Measurements from ENCODE around the gene SCRN3.

SCRN3 gene

DNA sequence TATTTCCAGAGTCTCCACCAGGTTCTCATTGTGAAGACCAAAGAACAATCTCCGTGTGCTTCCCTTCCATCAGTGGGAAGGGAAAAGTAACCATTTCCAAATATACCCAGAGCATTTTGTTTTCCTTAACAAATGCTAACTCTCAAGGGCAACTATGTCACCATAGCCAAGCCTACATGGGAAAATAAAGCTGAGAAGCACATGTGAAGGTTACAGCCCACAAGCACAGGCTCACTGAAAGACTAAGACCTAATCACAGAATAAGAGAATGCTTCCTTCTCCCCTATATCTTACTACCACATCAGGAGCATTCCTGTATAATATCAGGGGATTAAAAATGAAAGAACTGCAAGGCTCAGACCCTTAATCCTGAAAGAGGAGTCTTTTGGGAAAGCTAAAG, 32.6 kb upstream of the SCRN3 start:
- no peak for TF ChIP-seq FOXP2 (optimal IDR thresholded peaks at IDR 0.05; ENCODE audit: borderline replicate concordance, extremely low read depth, extremely low read length, insufficient read depth)
- no peak for TF ChIP-seq SIN3A (IDR thresholded peaks at IDR 0.05; ENCODE audit: borderline replicate concordance, insufficient read depth, low read length)
- TF ChIP-seq TAF1 (IDR thresholded peaks at IDR 0.05; ENCODE audit: borderline replicate concordance, insufficient read depth, low read length), result no peak
- TF ChIP-seq, protein P1, sequence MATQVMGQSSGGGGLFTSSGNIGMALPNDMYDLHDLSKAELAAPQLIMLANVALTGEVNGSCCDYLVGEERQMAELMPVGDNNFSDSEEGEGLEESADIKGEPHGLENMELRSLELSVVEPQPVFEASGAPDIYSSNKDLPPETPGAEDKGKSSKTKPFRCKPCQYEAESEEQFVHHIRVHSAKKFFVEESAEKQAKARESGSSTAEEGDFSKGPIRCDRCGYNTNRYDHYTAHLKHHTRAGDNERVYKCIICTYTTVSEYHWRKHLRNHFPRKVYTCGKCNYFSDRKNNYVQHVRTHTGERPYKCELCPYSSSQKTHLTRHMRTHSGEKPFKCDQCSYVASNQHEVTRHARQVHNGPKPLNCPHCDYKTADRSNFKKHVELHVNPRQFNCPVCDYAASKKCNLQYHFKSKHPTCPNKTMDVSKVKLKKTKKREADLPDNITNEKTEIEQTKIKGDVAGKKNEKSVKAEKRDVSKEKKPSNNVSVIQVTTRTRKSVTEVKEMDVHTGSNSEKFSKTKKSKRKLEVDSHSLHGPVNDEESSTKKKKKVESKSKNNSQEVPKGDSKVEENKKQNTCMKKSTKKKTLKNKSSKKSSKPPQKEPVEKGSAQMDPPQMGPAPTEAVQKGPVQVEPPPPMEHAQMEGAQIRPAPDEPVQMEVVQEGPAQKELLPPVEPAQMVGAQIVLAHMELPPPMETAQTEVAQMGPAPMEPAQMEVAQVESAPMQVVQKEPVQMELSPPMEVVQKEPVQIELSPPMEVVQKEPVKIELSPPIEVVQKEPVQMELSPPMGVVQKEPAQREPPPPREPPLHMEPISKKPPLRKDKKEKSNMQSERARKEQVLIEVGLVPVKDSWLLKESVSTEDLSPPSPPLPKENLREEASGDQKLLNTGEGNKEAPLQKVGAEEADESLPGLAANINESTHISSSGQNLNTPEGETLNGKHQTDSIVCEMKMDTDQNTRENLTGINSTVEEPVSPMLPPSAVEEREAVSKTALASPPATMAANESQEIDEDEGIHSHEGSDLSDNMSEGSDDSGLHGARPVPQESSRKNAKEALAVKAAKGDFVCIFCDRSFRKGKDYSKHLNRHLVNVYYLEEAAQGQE (IDR thresholded peaks at IDR 0.05; ENCODE audit: insufficient read depth in 1 of 2, low read depth in 2 of 2, low read length in 2 of 2), result no peak
- no peak for TF ChIP-seq POLR2AphosphoS5 (IDR thresholded peaks at IDR 0.05; ENCODE audit: low read depth, low read length)

DNA sequence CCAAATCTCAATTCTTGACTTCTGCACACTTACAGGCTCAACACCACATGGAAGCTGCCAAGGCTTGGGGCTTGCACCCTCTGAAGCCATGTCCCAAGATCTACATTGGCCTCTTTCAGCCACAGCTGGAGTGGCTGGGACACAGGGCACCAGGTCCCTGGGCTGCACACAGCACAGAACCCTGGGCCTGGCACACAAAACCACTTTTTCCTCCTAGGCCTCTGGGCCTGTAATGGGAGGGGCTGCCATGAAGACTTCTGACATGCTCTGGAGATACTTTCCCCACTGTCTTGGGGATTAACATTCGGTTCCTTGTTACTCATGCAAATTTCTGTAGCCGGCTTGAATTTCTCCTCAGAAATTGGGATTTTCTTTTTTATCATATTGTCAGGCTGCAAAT, 30.9 kb upstream of the SCRN3 start:
- TF ChIP-seq, protein P1 (IDR thresholded peaks at IDR 0.05; ENCODE audit: insufficient read depth in 1 of 2, low read depth in 2 of 2, low read length in 2 of 2), result no peak
- TF ChIP-seq TAF1 (IDR thresholded peaks at IDR 0.05; ENCODE audit: borderline replicate concordance, insufficient read depth, low read length) (no peak), SIN3A (IDR thresholded peaks at IDR 0.05; ENCODE audit: borderline replicate concordance, insufficient read depth, low read length) (no peak), FOXP2 (optimal IDR thresholded peaks at IDR 0.05; ENCODE audit: borderline replicate concordance, extremely low read depth, extremely low read length, insufficient read depth) (no peak), POLR2AphosphoS5 (IDR thresholded peaks at IDR 0.05; ENCODE audit: low read depth, low read length) (no peak)

- no peak for TF ChIP-seq FOXP2 (optimal IDR thresholded peaks at IDR 0.05; ENCODE audit: borderline replicate concordance, extremely low read depth, extremely low read length, insufficient read depth)
- no peak for TF ChIP-seq SIN3A (IDR thresholded peaks at IDR 0.05; ENCODE audit: borderline replicate concordance, insufficient read depth, low read length)
- TF ChIP-seq, protein P1 (IDR thresholded peaks at IDR 0.05; ENCODE audit: insufficient read depth in 1 of 2, low read depth in 2 of 2, low read length in 2 of 2), result no peak
- no peak for TF ChIP-seq TAF1 (IDR thresholded peaks at IDR 0.05; ENCODE audit: borderline replicate concordance, insufficient read depth, low read length)
- TF ChIP-seq POLR2AphosphoS5 (IDR thresholded peaks at IDR 0.05; ENCODE audit: low read depth, low read length), result no peak
These were observed 30.0 kb upstream of the SCRN3 start for GRCh38 chr2:174365571-174365970.

- no peak for TF ChIP-seq TAF1 (IDR thresholded peaks at IDR 0.05; ENCODE audit: borderline replicate concordance, insufficient read depth, low read length)
- no peak for TF ChIP-seq SIN3A (IDR thresholded peaks at IDR 0.05; ENCODE audit: borderline replicate concordance, insufficient read depth, low read length)
- TF ChIP-seq, protein P1 (IDR thresholded peaks at IDR 0.05; ENCODE audit: insufficient read depth in 1 of 2, low read depth in 2 of 2, low read length in 2 of 2), result no peak
- no peak for TF ChIP-seq POLR2AphosphoS5 (IDR thresholded peaks at IDR 0.05; ENCODE audit: low read depth, low read length)
- TF ChIP-seq FOXP2 (optimal IDR thresholded peaks at IDR 0.05; ENCODE audit: borderline replicate concordance, extremely low read depth, extremely low read length, insufficient read depth), result no peak
These were observed 26.8 kb upstream of the SCRN3 start for GRCh38 chr2:174368691-174369090.

GRCh38 chr2:174376967-174377366, 18.6 kb upstream of the SCRN3 start:
- no peak for TF ChIP-seq SIN3A (IDR thresholded peaks at IDR 0.05; ENCODE audit: borderline replicate concordance, insufficient read depth, low read length)
- TF ChIP-seq POLR2AphosphoS5 (IDR thresholded peaks at IDR 0.05; ENCODE audit: low read depth, low read length), result no peak
- TF ChIP-seq TAF1 (IDR thresholded peaks at IDR 0.05; ENCODE audit: borderline replicate concordance, insufficient read depth, low read length), result no peak
- TF ChIP-seq FOXP2 (optimal IDR thresholded peaks at IDR 0.05; ENCODE audit: borderline replicate concordance, extremely low read depth, extremely low read length, insufficient read depth), result no peak
- TF ChIP-seq, protein P1 (IDR thresholded peaks at IDR 0.05; ENCODE audit: insufficient read depth in 1 of 2, low read depth in 2 of 2, low read length in 2 of 2), result no peak

Measured in PFSK-1 (cell line).